ENCODE measurements around the gene INHBC. TPM values are rescaled to one million over a fixed set of nuclear protein-coding genes. Genes with fewer than 3 reads are reported as not detected.
"Not testable (repeated sequence)": the region's sequence is repeated elsewhere in the genome, so short reads cannot be mapped to it uniquely, and the experiment has no call there.

The INHBC gene
- total RNA-seq, 1 experiment from 2014 or later: not detected

DNA sequence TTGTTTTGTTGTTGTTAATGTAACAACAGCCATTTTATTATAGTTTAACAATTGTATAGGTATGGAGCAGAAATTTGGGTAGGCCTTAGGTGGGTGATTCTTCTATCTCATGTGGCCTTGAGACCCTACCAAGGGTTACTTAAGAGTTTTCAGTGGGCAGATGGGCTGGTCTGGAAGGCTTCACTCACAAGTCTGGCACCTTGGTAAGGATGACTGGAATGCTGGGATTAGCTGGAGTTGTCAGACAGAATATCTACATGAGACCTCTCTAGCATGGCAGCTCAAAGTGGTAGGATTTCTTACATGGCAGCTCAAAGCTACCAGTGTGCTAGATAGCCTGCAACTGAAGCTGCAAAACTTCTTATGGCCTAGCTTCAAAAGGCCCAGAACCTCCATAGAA lies 51.1 kb downstream of the INHBC start:
- no peak for DNase-seq (ENCODE audit: low read depth)

DNA sequence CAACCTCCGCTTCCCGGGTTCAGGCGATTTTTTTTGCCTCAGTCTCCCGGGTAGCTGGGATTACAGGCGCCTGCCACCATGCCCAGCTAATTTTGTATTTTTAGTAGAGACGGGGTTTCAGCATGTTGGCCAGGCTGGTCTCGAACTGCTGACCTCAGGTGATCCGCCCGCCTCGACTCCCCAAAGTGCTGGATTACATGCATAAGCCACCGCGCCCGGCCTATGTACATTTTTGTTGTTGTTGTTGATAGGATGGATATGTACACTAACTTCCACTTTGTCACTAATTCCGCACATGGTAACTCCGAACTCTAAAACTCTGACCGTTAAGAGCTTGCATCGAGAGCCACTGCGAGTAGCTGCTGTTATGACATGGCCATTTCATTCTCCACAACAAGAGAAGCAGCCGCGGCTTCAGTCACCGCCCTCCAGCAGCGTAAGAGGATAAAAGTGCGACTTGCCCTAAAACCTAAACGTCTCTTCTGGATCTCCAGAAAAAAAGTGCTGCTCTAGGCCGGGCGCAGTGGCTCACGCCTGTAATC lies 52.5 kb downstream of the INHBC start:
- DNase-seq (ENCODE audit: low read depth): no peak

DNA sequence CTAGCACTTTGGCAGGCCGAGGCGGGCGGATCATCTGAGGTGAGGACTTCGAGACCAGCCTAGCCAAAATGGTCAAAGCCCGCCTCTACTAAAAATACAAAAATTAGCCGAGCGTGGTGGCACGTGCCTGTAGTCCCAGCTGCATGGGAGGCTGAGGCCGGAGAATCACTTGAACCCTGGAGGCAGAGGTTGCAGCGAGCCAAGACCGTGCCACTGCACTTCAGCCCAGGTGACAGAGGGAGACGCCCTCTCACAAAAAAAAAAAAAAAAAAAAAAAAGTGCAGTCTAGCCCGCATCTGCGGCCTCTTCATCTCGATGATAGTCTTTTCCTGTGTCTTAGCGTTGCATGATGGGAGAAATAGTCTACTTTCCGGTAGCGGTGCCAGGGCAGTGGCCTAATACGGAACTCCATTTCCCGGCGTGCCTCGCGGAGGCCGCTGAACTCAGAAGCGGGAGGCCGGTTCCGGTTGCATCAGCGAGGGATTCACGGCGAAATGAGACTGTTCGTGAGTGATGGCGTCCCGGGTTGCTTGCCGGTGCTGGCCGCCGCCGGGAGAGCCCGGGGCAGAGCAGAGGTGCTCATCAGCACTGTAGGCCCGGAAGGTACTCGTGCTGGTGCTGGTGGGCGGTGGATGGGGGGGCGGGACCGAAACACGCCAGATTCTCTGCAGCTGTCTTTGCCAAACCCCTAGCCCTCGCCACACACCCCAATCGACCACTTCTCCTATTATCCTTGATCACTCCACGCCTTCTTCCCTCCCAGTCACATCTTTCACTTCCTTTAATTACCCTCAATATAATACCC lies 53.2 kb downstream of the INHBC start, which contains the start of gene MARS1:
Gene MARS1 (plus strand): TSS at position 472 of the 805 bp plus-strand sequence. CDS start 23 bp downstream, at position 495.
- peak; percentile 97 for DNase-seq (ENCODE audit: low read depth)

DNA sequence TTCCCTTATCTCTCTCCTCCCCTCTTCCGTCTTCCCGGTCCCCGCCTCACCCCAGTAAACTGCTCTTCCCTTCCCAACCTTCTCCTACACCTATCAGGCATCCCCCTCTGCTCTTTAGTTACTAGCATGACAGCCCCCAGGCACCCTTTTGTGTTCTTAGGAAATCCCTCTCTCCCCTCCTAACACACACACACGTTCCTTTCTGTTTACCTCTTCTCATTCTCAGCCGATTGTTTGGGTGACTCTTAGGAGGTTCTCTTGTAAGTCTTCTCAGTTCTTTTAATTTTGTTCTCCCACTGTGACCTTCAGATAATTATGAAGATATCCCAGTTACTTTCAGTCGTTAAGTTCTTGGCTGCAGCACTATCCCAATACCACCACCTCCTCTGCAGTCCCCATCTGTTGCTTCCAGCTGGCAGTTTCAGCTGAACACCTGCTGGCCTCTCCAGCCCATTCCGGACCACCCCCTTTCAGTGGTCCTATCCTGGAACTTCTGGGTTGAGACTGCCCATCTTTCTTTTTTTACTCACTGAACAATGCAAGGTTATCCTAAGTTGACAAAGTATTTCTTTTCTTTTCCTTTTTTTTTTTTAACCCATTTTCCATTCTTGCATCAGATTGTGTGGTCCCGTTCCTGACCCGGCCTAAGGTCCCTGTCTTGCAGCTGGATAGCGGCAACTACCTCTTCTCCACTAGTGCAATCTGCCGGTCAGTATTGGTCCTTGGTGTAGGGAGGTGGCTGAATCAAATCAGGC lies 54.0 kb downstream of the INHBC start:
- DNase-seq (ENCODE audit: low read depth): no peak

DNA sequence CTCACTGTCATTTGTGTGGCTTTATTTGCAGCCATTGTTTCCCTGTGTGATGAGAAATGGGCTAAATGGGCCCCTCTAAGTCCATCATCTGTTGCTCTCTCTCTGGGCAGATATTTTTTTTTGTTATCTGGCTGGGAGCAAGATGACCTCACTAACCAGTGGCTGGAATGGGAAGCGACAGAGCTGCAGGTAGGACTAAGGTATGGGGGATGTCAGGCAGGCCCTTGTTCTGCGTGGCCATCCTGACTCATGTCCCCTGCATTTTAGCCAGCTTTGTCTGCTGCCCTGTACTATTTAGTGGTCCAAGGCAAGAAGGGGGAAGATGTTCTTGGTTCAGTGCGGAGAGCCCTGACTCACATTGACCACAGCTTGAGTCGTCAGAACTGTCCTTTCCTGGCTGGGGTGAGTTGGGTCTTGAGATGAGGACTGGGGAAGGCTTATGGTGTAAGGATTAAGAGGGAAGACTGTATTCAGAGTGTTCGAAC lies 54.6 kb downstream of the INHBC start:
- no peak for DNase-seq (ENCODE audit: low read depth)

DNA sequence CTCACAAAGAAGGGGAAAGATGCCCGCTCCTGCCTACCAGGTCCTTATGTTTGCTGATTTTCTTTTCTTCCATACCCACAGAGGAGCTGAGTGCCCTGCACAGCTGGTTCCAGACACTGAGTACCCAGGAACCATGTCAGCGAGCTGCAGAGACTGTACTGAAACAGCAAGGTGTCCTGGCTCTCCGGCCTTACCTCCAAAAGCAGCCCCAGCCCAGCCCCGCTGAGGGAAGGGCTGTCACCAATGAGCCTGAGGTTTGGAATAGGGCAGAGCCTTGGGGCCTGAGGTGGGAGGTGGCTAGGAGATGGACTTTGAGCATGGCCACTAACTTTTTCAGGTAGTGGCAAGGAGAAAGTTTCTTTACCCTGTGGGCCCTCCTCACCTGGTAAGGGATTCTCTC lies 55.5 kb downstream of the INHBC start:
- DNase-seq (ENCODE audit: low read depth): no peak

DNA sequence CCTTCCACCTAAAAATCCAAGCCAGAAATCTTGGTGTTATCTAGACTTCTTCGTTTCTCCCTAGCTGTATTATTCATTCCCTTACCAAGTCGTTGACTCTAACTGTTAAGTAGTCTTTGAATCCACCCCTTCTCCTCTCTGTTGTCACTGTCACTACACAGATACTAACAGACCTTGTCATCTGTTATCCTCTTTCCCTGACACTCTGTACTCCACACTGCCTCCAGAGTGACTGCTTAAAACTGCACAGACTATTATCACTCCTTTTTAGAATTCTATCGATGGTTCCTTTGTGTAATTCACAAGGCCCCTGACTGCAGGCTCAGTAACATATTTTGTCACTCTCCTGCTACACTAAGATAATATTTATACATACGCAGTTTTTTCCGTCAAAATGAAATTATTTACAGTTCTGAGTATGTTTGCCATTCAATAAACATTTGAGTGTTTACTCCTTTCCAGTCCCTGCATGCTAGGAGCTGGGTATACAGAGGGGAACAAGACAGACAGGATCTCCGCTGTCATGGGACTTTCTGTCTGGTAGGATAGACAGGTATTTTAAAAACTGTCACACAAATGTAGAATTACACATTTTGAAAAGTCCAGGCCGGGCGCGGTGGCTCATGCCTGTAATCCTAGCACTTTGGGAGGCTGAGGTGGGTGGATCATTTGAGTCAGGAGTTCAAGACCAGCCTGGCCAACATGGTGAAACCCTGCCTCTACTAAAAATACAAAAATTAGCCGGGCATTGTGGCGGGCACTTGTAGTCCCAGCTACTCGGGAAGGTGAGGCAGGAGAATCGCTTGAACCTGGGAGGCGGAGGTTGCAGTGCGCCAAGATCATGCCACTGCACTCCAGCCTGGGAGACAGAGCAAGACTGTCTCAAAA lies 57.1 kb downstream of the INHBC start:
- no peak for DNase-seq (ENCODE audit: low read depth)

DNA sequence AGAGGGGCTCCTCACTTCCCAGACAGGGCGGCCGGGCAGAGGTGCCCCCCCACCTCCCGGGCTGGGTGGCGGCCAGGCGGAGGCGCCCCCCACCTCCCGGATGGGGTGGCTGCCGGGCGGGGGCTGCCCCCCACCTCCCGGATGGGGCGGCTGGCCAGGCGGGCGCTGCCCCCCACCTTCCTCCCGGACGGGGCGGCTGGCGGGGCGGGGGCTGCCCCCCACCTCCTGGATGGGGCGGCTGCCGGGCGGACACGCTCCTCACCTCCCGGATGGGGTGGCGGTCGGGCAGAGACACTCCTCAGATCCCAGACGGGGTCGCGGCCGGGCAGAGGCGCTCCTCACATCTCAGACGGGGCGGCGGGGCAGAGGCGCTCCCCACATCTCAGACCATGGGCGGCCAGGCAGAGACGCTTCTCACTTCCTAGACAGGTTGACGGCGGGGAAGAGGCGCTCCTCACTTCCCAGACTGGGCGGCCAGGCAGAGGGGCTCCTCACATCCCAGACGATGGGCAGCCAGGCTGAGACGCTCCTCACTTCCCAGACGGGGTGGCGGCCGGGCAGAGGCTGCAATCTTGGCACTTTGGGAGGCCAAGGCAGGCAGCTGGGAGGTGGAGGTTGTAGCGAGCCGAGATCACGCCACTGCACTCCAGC lies 60.6 kb downstream of the INHBC start:
- DNase-seq (ENCODE audit: low read depth): not testable (repeated sequence)

DNA sequence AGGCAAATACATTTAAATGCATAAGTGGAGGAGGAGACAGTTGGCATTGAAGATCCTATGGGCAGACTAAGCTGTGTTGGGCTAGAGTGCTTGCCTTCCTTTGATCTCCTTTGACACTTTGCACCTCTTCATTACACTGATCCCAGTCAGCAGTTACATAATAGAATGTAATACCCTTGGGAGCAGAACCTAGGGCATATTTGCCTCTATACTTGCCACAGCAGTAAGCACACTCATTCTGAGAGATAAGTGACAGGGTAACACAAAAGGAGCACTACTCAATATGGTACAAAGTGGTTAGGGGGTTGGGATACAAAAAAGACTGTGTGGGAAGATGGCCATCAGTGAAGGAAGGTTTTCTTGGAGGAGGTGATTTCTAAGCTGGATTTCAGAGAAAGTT lies 62.2 kb downstream of the INHBC start:
- DNase-seq (ENCODE audit: low read depth): no peak

DNA sequence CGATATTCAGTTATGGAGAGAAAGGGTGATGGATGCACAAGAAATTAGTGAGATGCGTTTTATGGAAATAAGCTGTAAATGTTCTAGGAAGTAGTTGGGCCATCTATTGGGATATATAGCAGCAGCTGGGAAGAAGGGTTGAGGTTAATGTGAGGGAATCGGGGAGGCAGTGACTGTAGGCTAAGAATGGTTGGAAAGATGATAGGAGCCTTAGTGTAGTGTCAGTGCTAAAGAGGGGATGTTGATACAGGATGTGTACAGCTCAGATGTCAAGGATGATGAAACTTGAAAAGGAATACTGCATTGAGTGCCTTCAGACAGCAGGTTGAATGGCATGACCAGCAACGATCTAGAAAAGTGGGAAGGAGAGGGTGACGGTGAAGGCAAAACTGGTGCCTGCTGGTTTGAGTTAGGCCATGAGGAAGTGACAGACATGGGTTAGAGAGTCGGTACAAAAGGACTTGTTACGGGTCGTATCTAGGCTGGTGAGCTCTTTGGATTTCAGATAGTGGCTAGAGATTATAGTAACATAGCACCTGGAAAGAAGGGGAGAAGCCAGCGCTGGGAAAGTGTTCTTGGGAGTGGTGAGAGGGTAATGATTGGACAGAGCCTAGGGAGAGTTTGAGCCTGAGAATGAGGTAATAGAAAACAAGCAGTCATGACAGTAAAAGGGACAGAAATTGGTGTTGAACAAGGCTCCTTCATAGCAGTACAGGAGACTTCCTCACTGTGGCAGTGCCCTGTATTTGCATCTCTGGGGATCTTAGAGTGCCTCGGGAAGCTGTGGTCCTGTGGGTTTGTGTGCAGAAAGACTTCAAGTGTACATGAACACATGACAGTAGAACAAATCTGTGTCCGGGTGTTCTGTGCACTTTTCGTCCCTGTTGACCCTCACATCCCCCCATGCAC lies 62.9 kb downstream of the INHBC start:
- no peak for DNase-seq (ENCODE audit: low read depth)

DNA sequence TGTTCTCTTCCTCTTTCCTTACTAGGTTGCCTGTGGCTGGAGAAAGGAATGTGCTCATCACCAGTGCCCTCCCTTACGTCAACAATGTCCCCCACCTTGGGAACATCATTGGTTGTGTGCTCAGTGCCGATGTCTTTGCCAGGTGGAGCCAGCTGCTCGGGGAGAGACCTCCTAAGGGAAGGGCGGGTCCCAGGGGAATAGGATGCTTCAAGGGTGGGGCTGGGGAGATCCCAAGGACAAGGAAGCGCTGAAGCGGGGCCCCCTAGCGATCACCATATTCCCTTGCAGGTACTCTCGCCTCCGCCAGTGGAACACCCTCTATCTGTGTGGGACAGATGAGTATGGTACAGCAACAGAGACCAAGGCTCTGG lies 63.5 kb downstream of the INHBC start:
- DNase-seq (ENCODE audit: low read depth): no peak

DNA sequence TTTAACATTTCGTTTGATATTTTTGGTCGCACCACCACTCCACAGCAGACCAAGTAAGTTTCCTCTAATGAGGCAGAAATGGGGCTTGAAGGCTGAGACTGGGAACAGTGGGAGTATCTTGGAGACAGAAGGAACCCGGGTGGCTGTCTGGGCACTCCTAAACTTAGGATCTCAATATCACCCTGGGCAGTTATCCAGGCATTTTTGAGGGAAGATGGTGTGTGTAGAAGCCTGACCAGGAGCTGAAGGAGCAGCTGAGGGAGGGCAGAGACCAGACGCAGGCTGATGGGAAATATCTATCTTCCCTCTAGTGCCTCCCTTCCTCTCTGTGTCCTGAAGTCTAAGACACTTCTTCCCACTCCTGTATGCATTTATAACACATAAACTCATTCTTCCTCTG lies 64.0 kb downstream of the INHBC start:
- DNase-seq (ENCODE audit: low read depth): no peak

DNA sequence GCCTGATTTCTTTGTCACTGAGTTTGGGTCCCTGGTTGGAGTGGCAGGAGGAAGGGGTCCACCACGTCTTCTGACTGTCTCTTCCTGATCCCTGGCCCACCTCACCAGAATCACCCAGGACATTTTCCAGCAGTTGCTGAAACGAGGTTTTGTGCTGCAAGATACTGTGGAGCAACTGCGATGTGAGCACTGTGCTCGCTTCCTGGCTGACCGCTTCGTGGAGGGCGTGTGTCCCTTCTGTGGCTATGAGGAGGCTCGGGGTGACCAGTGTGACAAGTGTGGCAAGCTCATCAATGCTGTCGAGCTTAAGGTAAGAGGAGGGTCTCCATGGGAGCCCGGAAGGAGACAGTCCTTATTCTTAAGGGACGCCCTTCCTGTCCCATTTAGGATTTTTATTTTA lies 65.6 kb downstream of the INHBC start:
- no peak for DNase-seq (ENCODE audit: low read depth)

Other genes starting within 250 kb of the INHBC start
- gene NXPH4, start 218.0 kb upstream of the INHBC start, total RNA-seq (2014; rRNA removed; shearing (Covaris generic)): 0.33 and 1.7 TPM in 2 replicates
- gene SHMT2, start 205.1 kb upstream of the INHBC start, total RNA-seq (2014; rRNA removed; shearing (Covaris generic)): 196 and 236 TPM in 2 replicates
- gene STAC3, start 183.6 kb upstream of the INHBC start, total RNA-seq (2014; rRNA removed; shearing (Covaris generic)): 0.69 TPM in 1 of 2 replicates, not detected in the other
- gene R3HDM2, start 3.7 kb upstream of the INHBC start, total RNA-seq (2014; rRNA removed; shearing (Covaris generic)): 8.9 and 11.3 TPM in 2 replicates
- gene INHBE, start 20.5 kb downstream of the INHBC start, total RNA-seq (2014; rRNA removed; shearing (Covaris generic)): 0.80 and 1.6 TPM in 2 replicates
- gene GLI1, start 25.0 kb downstream of the INHBC start, total RNA-seq (2014; rRNA removed; shearing (Covaris generic)): 0.57 and 2.1 TPM in 2 replicates
- gene ARHGAP9, start 45.1 kb downstream of the INHBC start, total RNA-seq (2014; rRNA removed; shearing (Covaris generic)): 0.51 TPM in 1 of 2 replicates, not detected in the other
- gene MARS1, start 53.3 kb downstream of the INHBC start, total RNA-seq (2014; rRNA removed; shearing (Covaris generic)): 120 and 177 TPM in 2 replicates
- 9.4 and 11.3 TPM in 2 replicates for gene DDIT3, start 85.7 kb downstream of the INHBC start, total RNA-seq (2014; rRNA removed; shearing (Covaris generic))
- gene MBD6, start 88.0 kb downstream of the INHBC start, total RNA-seq (2014; rRNA removed; shearing (Covaris generic)): 0.57 and 0.91 TPM in 2 replicates
- gene DCTN2, start 112.4 kb downstream of the INHBC start, total RNA-seq (2014; rRNA removed; shearing (Covaris generic)): 108 and 118 TPM in 2 replicates
- gene KIF5A, start 115.3 kb downstream of the INHBC start, total RNA-seq (2014; rRNA removed; shearing (Covaris generic)): 0.69 and 1.0 TPM in 2 replicates
- 35.2 and 44.9 TPM in 2 replicates for gene PIP4K2C, start 156.4 kb downstream of the INHBC start, total RNA-seq (2014; rRNA removed; shearing (Covaris generic))
- 12.3 and 12.7 TPM in 2 replicates for gene DTX3, start 170.0 kb downstream of the INHBC start, total RNA-seq (2014; rRNA removed; shearing (Covaris generic))
- 0.95 and 5.6 TPM in 2 replicates for gene ARHGEF25, start 176.7 kb downstream of the INHBC start, total RNA-seq (2014; rRNA removed; shearing (Covaris generic))
- 36.5 and 60.9 TPM in 2 replicates for gene B4GALNT1, start 198.4 kb downstream of the INHBC start, total RNA-seq (2014; rRNA removed; shearing (Covaris generic))

Measured in Daoy (cell line).